Measurements from ENCODE around the gene PRR27.

The PRR27 gene

GRCh38 chr4:70153937-70154336 lies at the start of gene PRR27:
PRR27 (plus strand) TSS chr4:70154237; CDS start chr4:70154376, 139 bp downstream.
- no peaks in the 10 kb centered on the region for H3K36me3 Mint-ChIP-seq (ENCODE audit: low read depth)
- H3K27me3 Mint-ChIP-seq, result no peaks in the 10 kb centered on the region
- no peaks in the 10 kb centered on the region for H3K4me1 Mint-ChIP-seq (ENCODE audit: low read depth)
- H3K27ac Mint-ChIP-seq, result no peak within 1 kb of the TSS
- H3K4me3 Mint-ChIP-seq, result no peak within 1 kb of the TSS
- DNase-seq, result no peak
- H3K9me3 Mint-ChIP-seq, result no peaks in the 10 kb centered on the region

GRCh38 chr4:70110917-70111316 lies 43.1 kb upstream of the PRR27 start:
- Mint-ChIP-seq H3K36me3 (ENCODE audit: low read depth) (no peaks in the 10 kb centered on the region), H3K4me3 (no peak overlapping the region), H3K4me1 (ENCODE audit: low read depth) (no peaks in the 10 kb centered on the region), H3K27ac (no peak overlapping the region), H3K9me3 (no peaks in the 10 kb centered on the region), H3K27me3 (no peaks in the 10 kb centered on the region)
- DNase-seq, result no peak

GRCh38 chr4:70113656-70114055 lies 40.4 kb upstream of the PRR27 start:
- H3K36me3 Mint-ChIP-seq (ENCODE audit: low read depth), result no peaks in the 10 kb centered on the region
- no peak overlapping the region for H3K27ac Mint-ChIP-seq
- peaks cover 3% of the 10 kb centered on the region for H3K9me3 Mint-ChIP-seq
- no peaks in the 10 kb centered on the region for H3K4me1 Mint-ChIP-seq (ENCODE audit: low read depth)
- H3K4me3 Mint-ChIP-seq, result no peak overlapping the region
- H3K27me3 Mint-ChIP-seq, result no peaks in the 10 kb centered on the region
- DNase-seq, result no peak

GRCh38 chr4:70114096-70114495 lies 39.9 kb upstream of the PRR27 start:
- no peak for DNase-seq
- Mint-ChIP-seq H3K9me3 (peaks cover 3% of the 10 kb centered on the region), H3K36me3 (ENCODE audit: low read depth) (no peaks in the 10 kb centered on the region), H3K4me1 (ENCODE audit: low read depth) (no peaks in the 10 kb centered on the region), H3K27ac (no peak overlapping the region), H3K27me3 (no peaks in the 10 kb centered on the region), H3K4me3 (no peak overlapping the region)

GRCh38 chr4:70120323-70120722 lies 33.7 kb upstream of the PRR27 start:
- DNase-seq, result no peak
- Mint-ChIP-seq H3K4me1 (ENCODE audit: low read depth) (no peaks in the 10 kb centered on the region), H3K36me3 (ENCODE audit: low read depth) (no peaks in the 10 kb centered on the region), H3K9me3 (peaks cover 6% of the 10 kb centered on the region), H3K4me3 (no peak overlapping the region), H3K27ac (no peak overlapping the region), H3K27me3 (no peaks in the 10 kb centered on the region)

- Mint-ChIP-seq H3K27ac (no peak overlapping the region), H3K36me3 (ENCODE audit: low read depth) (no peaks in the 10 kb centered on the region), H3K27me3 (no peaks in the 10 kb centered on the region), H3K4me1 (ENCODE audit: low read depth) (no peaks in the 10 kb centered on the region), H3K9me3 (no peaks in the 10 kb centered on the region), H3K4me3 (no peak overlapping the region)
- no peak for DNase-seq
These were observed 20.6 kb upstream of the PRR27 start for GRCh38 chr4:70133473-70133872.

GRCh38 chr4:70138751-70139150 lies 15.3 kb upstream of the PRR27 start:
- DNase-seq, result no peak
- Mint-ChIP-seq H3K4me1 (ENCODE audit: low read depth) (no peaks in the 10 kb centered on the region), H3K4me3 (no peak overlapping the region), H3K27me3 (no peaks in the 10 kb centered on the region), H3K36me3 (ENCODE audit: low read depth) (no peaks in the 10 kb centered on the region), H3K9me3 (no peaks in the 10 kb centered on the region), H3K27ac (no peak overlapping the region)

GRCh38 chr4:70151271-70151670 lies 2.8 kb upstream of the PRR27 start:
- Mint-ChIP-seq H3K27me3 (no peaks in the 10 kb centered on the region), H3K4me3 (no peak overlapping the region)

GRCh38 chr4:70152088-70152487 lies 1.9 kb upstream of the PRR27 start:
- H3K36me3 Mint-ChIP-seq (ENCODE audit: low read depth), result no peaks in the 10 kb centered on the region

More at GRCh38 chr4:70151271-70151670, 2.8 kb upstream of the PRR27 start:
- no peak overlapping the region for H3K27ac Mint-ChIP-seq
- H3K4me1 Mint-ChIP-seq (ENCODE audit: low read depth), result no peaks in the 10 kb centered on the region
- no peaks in the 10 kb centered on the region for H3K36me3 Mint-ChIP-seq (ENCODE audit: low read depth)
- no peak for DNase-seq
- H3K9me3 Mint-ChIP-seq, result no peaks in the 10 kb centered on the region

GRCh38 chr4:70158576-70158975 lies 4.5 kb downstream of the PRR27 start:
- DNase-seq, result no peak
- Mint-ChIP-seq H3K36me3 (ENCODE audit: low read depth) (no peaks in the 10 kb centered on the region), H3K4me3 (no peak overlapping the region), H3K27me3 (no peaks in the 10 kb centered on the region), H3K4me1 (ENCODE audit: low read depth) (no peaks in the 10 kb centered on the region), H3K9me3 (no peaks in the 10 kb centered on the region), H3K27ac (no peak overlapping the region)

More at GRCh38 chr4:70152088-70152487, 1.9 kb upstream of the PRR27 start:
- H3K27me3 Mint-ChIP-seq, result no peaks in the 10 kb centered on the region
- H3K4me3 Mint-ChIP-seq, result no peak overlapping the region
- DNase-seq, result no peak
- no peaks in the 10 kb centered on the region for H3K9me3 Mint-ChIP-seq
- H3K4me1 Mint-ChIP-seq (ENCODE audit: low read depth), result no peaks in the 10 kb centered on the region
- no peak overlapping the region for H3K27ac Mint-ChIP-seq

- no peak overlapping the region for H3K4me3 Mint-ChIP-seq
- no peaks in the 10 kb centered on the region for H3K27me3 Mint-ChIP-seq
- H3K36me3 Mint-ChIP-seq (ENCODE audit: low read depth), result no peaks in the 10 kb centered on the region
- no peaks in the 10 kb centered on the region for H3K9me3 Mint-ChIP-seq
- no peak for DNase-seq
- no peaks in the 10 kb centered on the region for H3K4me1 Mint-ChIP-seq (ENCODE audit: low read depth)
- H3K27ac Mint-ChIP-seq, result no peak overlapping the region
These were observed 23.1 kb downstream of the PRR27 start for GRCh38 chr4:70177090-70177489.

GRCh38 chr4:70178075-70178660 lies 24.1 kb downstream of the PRR27 start:
- no peak overlapping the region for H3K4me3 Mint-ChIP-seq

GRCh38 chr4:70179811-70180210 lies 25.8 kb downstream of the PRR27 start:
- no peaks in the 10 kb centered on the region for H3K4me1 Mint-ChIP-seq (ENCODE audit: low read depth)
- DNase-seq, result no peak
- H3K4me3 Mint-ChIP-seq, result no peak overlapping the region

More at GRCh38 chr4:70178075-70178660, 24.1 kb downstream of the PRR27 start:
- no peaks in the 10 kb centered on the region for H3K27me3 Mint-ChIP-seq
- DNase-seq, result no peak
- no peaks in the 10 kb centered on the region for H3K4me1 Mint-ChIP-seq (ENCODE audit: low read depth)
- no peaks in the 10 kb centered on the region for H3K36me3 Mint-ChIP-seq (ENCODE audit: low read depth)
- H3K9me3 Mint-ChIP-seq, result no peaks in the 10 kb centered on the region
- no peak overlapping the region for H3K27ac Mint-ChIP-seq

GRCh38 chr4:70181864-70182263 lies 27.8 kb downstream of the PRR27 start:
- Mint-ChIP-seq H3K4me3 (no peak overlapping the region), H3K27me3 (no peaks in the 10 kb centered on the region), H3K9me3 (no peaks in the 10 kb centered on the region), H3K27ac (no peak overlapping the region), H3K4me1 (ENCODE audit: low read depth) (no peaks in the 10 kb centered on the region), H3K36me3 (ENCODE audit: low read depth) (no peaks in the 10 kb centered on the region)
- no peak for DNase-seq

More at GRCh38 chr4:70179811-70180210, 25.8 kb downstream of the PRR27 start:
- Mint-ChIP-seq H3K27me3 (no peaks in the 10 kb centered on the region), H3K27ac (no peak overlapping the region), H3K36me3 (ENCODE audit: low read depth) (no peaks in the 10 kb centered on the region), H3K9me3 (no peaks in the 10 kb centered on the region)

GRCh38 chr4:70182517-70183167 lies 28.6 kb downstream of the PRR27 start:
- H3K36me3 Mint-ChIP-seq (ENCODE audit: low read depth), result no peaks in the 10 kb centered on the region
- no peak overlapping the region for H3K4me3 Mint-ChIP-seq
- DNase-seq, result no peak
- H3K27me3 Mint-ChIP-seq, result no peaks in the 10 kb centered on the region
- H3K27ac Mint-ChIP-seq, result no peak overlapping the region
- no peaks in the 10 kb centered on the region for H3K9me3 Mint-ChIP-seq
- no peaks in the 10 kb centered on the region for H3K4me1 Mint-ChIP-seq (ENCODE audit: low read depth)

Data from activated T-cell treated with anti-CD3 and anti-CD28 coated beads, Interleukin-2, amount 50 U/mL, for 24 hours (primary cell).